Head of caudate nucleus (tissue), 42 donors: ENCODE data around the gene CACNG4.

Source experiments
- DNase-seq, 42 donors: peaks; one replicate each; pipeline versions ENCODE4 v3.0.0 to v3.0.0-alpha.2; 2020 to 2021; ENCODE audit warnings: mixed read lengths in 7 of 42
- intact Hi-C: fragments of 100-400 bp; cut with DNase I; formaldehyde crosslinking; loops from one replicate; pipeline ENCODE4 v1.15.0; 2022

CACNG4 gene

GRCh38 chr17:66942451-66943264, 21.8 kb upstream of the CACNG4 start:
- DNase-seq: peak in 2 of 42 donors; percentile 7 to 13
- intact Hi-C loops: no loop called here

GRCh38 chr17:66943484-66943883, 21.0 kb upstream of the CACNG4 start:
- intact Hi-C loops: no loop called here

GRCh38 chr17:66944351-66945146, 20.0 kb upstream of the CACNG4 start:
- peak in 1 of 42 donors; percentile 25 for DNase-seq
- intact Hi-C loops: no loop called here

More at GRCh38 chr17:66943484-66943883, 21.0 kb upstream of the CACNG4 start:
- no peak for DNase-seq

GRCh38 chr17:66945147-66945835, 19.2 kb upstream of the CACNG4 start:
- DNase-seq: peak in 13 of 42 donors; percentile 24 to 67 (median 46)
- intact Hi-C loops: no loop called here

GRCh38 chr17:66946251-66946650, 18.3 kb upstream of the CACNG4 start:
- intact Hi-C loops: no loop called here

GRCh38 chr17:66947311-66947710, 17.2 kb upstream of the CACNG4 start:
- peak in 3 of 42 donors; percentile 3 to 21 (median 5) for DNase-seq
- intact Hi-C loops: no loop called here

More at GRCh38 chr17:66946251-66946650, 18.3 kb upstream of the CACNG4 start:
- no peak for DNase-seq

- DNase-seq: peak in 2 of 42 donors; percentile 13 to 18
- intact Hi-C loops: no loop called here
Observed at GRCh38 chr17:66948061-66948750, 16.3 kb upstream of the CACNG4 start.

- intact Hi-C loops: no loop called here
- peak in 38 of 42 donors; percentile 36 to 93 (median 68) for DNase-seq
Observed at GRCh38 chr17:66949501-66949900, 15.0 kb upstream of the CACNG4 start.

GRCh38 chr17:66950325-66950724, 14.2 kb upstream of the CACNG4 start:
- DNase-seq: no peak
- intact Hi-C loops: no loop called here

- DNase-seq: no peak
- intact Hi-C loops: no loop called here
Observed at GRCh38 chr17:66950886-66951604, 13.5 kb upstream of the CACNG4 start.

GRCh38 chr17:66951605-66951953, 12.9 kb upstream of the CACNG4 start:
- intact Hi-C loops: no loop called here
- DNase-seq: no peak

- intact Hi-C loops: no loop called here
- DNase-seq: no peak
Observed at GRCh38 chr17:66952031-66952524, 12.4 kb upstream of the CACNG4 start.

GRCh38 chr17:66952681-66953629, 11.6 kb upstream of the CACNG4 start:
- DNase-seq: no peak
- intact Hi-C loops: no loop called here

- intact Hi-C loops: no loop called here
- peak in 11 of 42 donors; percentile 32 to 58 (median 39) for DNase-seq
Observed at GRCh38 chr17:66953630-66954020, 10.9 kb upstream of the CACNG4 start.

GRCh38 chr17:66954632-66955031, 9.9 kb upstream of the CACNG4 start:
- intact Hi-C loops: no loop called here
- no peak for DNase-seq

GRCh38 chr17:66955821-66956220, 8.7 kb upstream of the CACNG4 start:
- intact Hi-C loops: no loop called here

GRCh38 chr17:66956941-66957340, 7.6 kb upstream of the CACNG4 start:
- no peak for DNase-seq
- intact Hi-C loops: no loop called here

More at GRCh38 chr17:66955821-66956220, 8.7 kb upstream of the CACNG4 start:
- no peak for DNase-seq
